GM19467 (cell line): ENCODE results near the gene PLIN1.

Experiments used
- ATAC-seq: cut with Tn5 transposase; IDR thresholded peaks from one replicate; pipeline ENCODE4 v1.9.1; 2021; ENCODE audit warnings: mild to moderate bottlenecking, moderate library complexity; ENCODE audit not compliant: unreplicated experiment

The PLIN1 gene

GRCh38 chr15:89654847-89655805 is 24.0 kb downstream of the PLIN1 start, which contains the start of gene KIF7:
Gene KIF7, minus strand, starts transcription at chr15:89655467. Its CDS starts 2,537 bp downstream, at chr15:89652930.
- ATAC-seq, result no peak

- no peak for ATAC-seq
Observed at GRCh38 chr15:89654301-89654761, 24.8 kb downstream of the PLIN1 start.

GRCh38 chr15:89653578-89653977 is 25.6 kb downstream of the PLIN1 start:
- ATAC-seq, result no peak

GRCh38 chr15:89652666-89653065 is 26.5 kb downstream of the PLIN1 start:
- ATAC-seq, result no peak

- ATAC-seq, result no peak
Observed at GRCh38 chr15:89652131-89652530, 27.0 kb downstream of the PLIN1 start.

GRCh38 chr15:89649716-89650115 is 29.5 kb downstream of the PLIN1 start:
- no peak for ATAC-seq

- ATAC-seq, result no peak
Observed at GRCh38 chr15:89649013-89649625, 30.0 kb downstream of the PLIN1 start.

- ATAC-seq, result no peak
Observed at GRCh38 chr15:89648106-89649012, 30.8 kb downstream of the PLIN1 start.

GRCh38 chr15:89647191-89647851 is 31.8 kb downstream of the PLIN1 start:
- ATAC-seq, result no peak

- no peak for ATAC-seq
Observed at GRCh38 chr15:89646416-89647141, 32.6 kb downstream of the PLIN1 start.

GRCh38 chr15:89645680-89646079 is 33.5 kb downstream of the PLIN1 start:
- no peak for ATAC-seq

- no peak for ATAC-seq
Observed at GRCh38 chr15:89642106-89642505, 37.1 kb downstream of the PLIN1 start.

- ATAC-seq, result no peak
Observed at GRCh38 chr15:89641053-89641452, 38.1 kb downstream of the PLIN1 start.

- ATAC-seq, result no peak
Observed at GRCh38 chr15:89640245-89640644, 38.9 kb downstream of the PLIN1 start.

GRCh38 chr15:89633585-89633984 is 45.6 kb downstream of the PLIN1 start:
- no peak for ATAC-seq

- ATAC-seq, result no peak
Observed at GRCh38 chr15:89632563-89633430, 46.4 kb downstream of the PLIN1 start.

GRCh38 chr15:89631902-89632264 is 47.3 kb downstream of the PLIN1 start:
- ATAC-seq, result no peak

GRCh38 chr15:89630974-89631901 is 47.9 kb downstream of the PLIN1 start:
- ATAC-seq, result no peak
